OCI-LY3 (cell line): Measurements from ENCODE around the gene CUZD1.

Source experiments
- H2AFZ ChIP-seq: fragments of 200-600, 300-600 bp; shearing (Covaris generic); 2 replicates; pipeline ENCODE4 v1.6.0; 2014; ENCODE audit warnings: antibody characterized with exemption, low read depth, low read length
- H3K27ac ChIP-seq: fragments of 200-600, 300-600 bp; sonication (generic); 2 replicates; pipeline ENCODE4 v1.5.1; 2014; ENCODE audit warnings: mild to moderate bottlenecking, low read length, moderate library complexity, mixed read lengths
- H3K27me3 ChIP-seq: fragments of 200-600, 300-600 bp; sonication (generic); 2 replicates; pipeline ENCODE4 v1.6.1; 2014; ENCODE audit warnings: low read depth, low read length, mixed read lengths
- H3K36me3 ChIP-seq: fragments of 200-600, 300-600 bp; sonication (generic); replicated peaks from 2 replicates; pipeline ENCODE3; 2014; ENCODE audit warnings: low read depth, low read length, mixed read lengths
- H3K4me1 ChIP-seq: fragments of 300-600, 200-600 bp; sonication (generic); 2 replicates; pipeline ENCODE4 v1.6.1; 2014; ENCODE audit warnings: low read length, mixed read lengths
- H3K4me2 ChIP-seq: fragments of 200-600, 300-600 bp; sonication (generic); 2 replicates; pipeline ENCODE4 v1.6.1; 2014; ENCODE audit warnings: low read length, mixed read lengths
- H3K4me3 ChIP-seq: fragments of 300-600, 200-600 bp; sonication (generic); 2 replicates; pipeline ENCODE4 v1.5.1; 2014; ENCODE audit warnings: antibody characterized with exemption, mild to moderate bottlenecking, low read length, moderate library complexity
- H3K79me2 ChIP-seq: fragments of 300-600, 200-600 bp; shearing (Covaris generic); 2 replicates; pipeline ENCODE4 v1.6.1; 2014; ENCODE audit warnings: mild to moderate bottlenecking, low read length, mixed read lengths
- H3K9ac ChIP-seq: fragments of 300-600, 200-600 bp; shearing (Covaris generic); 2 replicates; pipeline ENCODE4 v1.6.0; 2014; ENCODE audit warnings: mild to moderate bottlenecking, low read length, moderate library complexity
- H3K9me3 ChIP-seq: fragments of 200-600, 300-600 bp; shearing (Covaris generic); 2 replicates; pipeline ENCODE4 v1.6.1; 2014; ENCODE audit warnings: low read length, mixed read lengths; ENCODE audit not compliant: insufficient read depth
- H4K20me1 ChIP-seq: fragments of 200-600, 300-600 bp; sonication (generic); 2 replicates; pipeline ENCODE4 v1.6.1; 2016; ENCODE audit warnings: low read length, mixed read lengths; ENCODE audit not compliant: insufficient read depth
- CTCF ChIP-seq: fragments of 200-600, 300-600 bp; sonication (generic); IDR thresholded peaks from 2 replicates; pipeline ENCODE4 v1.5.1; 2014; ENCODE audit warnings: antibody characterized with exemption, low read length, low read depth
- EZH2phosphoT487 ChIP-seq: fragments of 200-600 bp; shearing (Covaris generic); IDR thresholded peaks from 2 replicates; pipeline ENCODE4 v1.6.1; 2018; ENCODE audit warnings: antibody characterized with exemption, mixed run types, low read depth

Gene CUZD1

GRCh38 chr10:122845783-122846332 is at the start of gene CUZD1:
Gene CUZD1 (minus strand): TSS chr10:122845857. CDS start chr10:122845843, 14 bp downstream.
- no peaks in the 10 kb centered on the region for H3K4me1 ChIP-seq
- H3K4me3 ChIP-seq: no peak within 1 kb of the TSS
- H3K9ac ChIP-seq: no peak within 1 kb of the TSS
- no peaks in the 10 kb centered on the region for H3K9me3 ChIP-seq
- no peak within 1 kb of the TSS for H3K27ac ChIP-seq
- no peaks in the 10 kb centered on the region for H3K27me3 ChIP-seq
- no peak for TF ChIP-seq CTCF
- H4K20me1 ChIP-seq: no peaks in the 10 kb centered on the region
- peaks cover 14% of the 10 kb centered on the region for H3K36me3 ChIP-seq
- no peak within 1 kb of the TSS for H2AFZ ChIP-seq
- no peak within 1 kb of the TSS for H3K4me2 ChIP-seq
- H3K79me2 ChIP-seq: no peaks in the 10 kb centered on the region; the same call in 1 of the 2 replicates

- H3K27me3 ChIP-seq: no peaks in the 10 kb centered on the region
- no peaks in the 10 kb centered on the region for H4K20me1 ChIP-seq
- H3K4me3 ChIP-seq: no peak overlapping the region
- no peak overlapping the region for H3K27ac ChIP-seq
- H3K9me3 ChIP-seq: no peaks in the 10 kb centered on the region
- no peak overlapping the region for H3K4me2 ChIP-seq
- H3K4me1 ChIP-seq: no peaks in the 10 kb centered on the region
- H2AFZ ChIP-seq: no peak overlapping the region
- H3K9ac ChIP-seq: no peak overlapping the region
- TF ChIP-seq EZH2phosphoT487 (no peak), CTCF (no peak)
- H3K79me2 ChIP-seq: no peaks in the 10 kb centered on the region
- H3K36me3 ChIP-seq: no peaks in the 10 kb centered on the region
Observed at GRCh38 chr10:122894261-122894944, 48.7 kb upstream of the CUZD1 start.

GRCh38 chr10:122884166-122884565 is 38.5 kb upstream of the CUZD1 start:
- H3K79me2 ChIP-seq: peaks cover 8% of the 10 kb centered on the region
- no peaks in the 10 kb centered on the region for H3K9me3 ChIP-seq
- no peak overlapping the region for H2AFZ ChIP-seq
- no peak overlapping the region for H3K4me2 ChIP-seq
- H3K9ac ChIP-seq: no peak overlapping the region
- H3K4me1 ChIP-seq: peaks cover 6% of the 10 kb centered on the region
- no peak overlapping the region for H3K4me3 ChIP-seq
- H3K27ac ChIP-seq: no peak overlapping the region
- peaks cover 2% of the 10 kb centered on the region for H3K36me3 ChIP-seq
- TF ChIP-seq EZH2phosphoT487: no peak
- no peak for TF ChIP-seq CTCF
- H3K27me3 ChIP-seq: no peaks in the 10 kb centered on the region
- H4K20me1 ChIP-seq: no peaks in the 10 kb centered on the region

GRCh38 chr10:122882766-122883165 is 37.1 kb upstream of the CUZD1 start:
- H3K27ac ChIP-seq: no peak overlapping the region
- H4K20me1 ChIP-seq: 0 out of 2 replicates have a peak, but pooled peaks cover 2% of the 10 kb centered on the region
- H3K9me3 ChIP-seq: no peaks in the 10 kb centered on the region
- TF ChIP-seq EZH2phosphoT487 (no peak), CTCF (no peak)
- H3K36me3 ChIP-seq: peaks cover 6% of the 10 kb centered on the region
- H3K27me3 ChIP-seq: no peaks in the 10 kb centered on the region
- no peak overlapping the region for H2AFZ ChIP-seq
- H3K79me2 ChIP-seq: peaks cover 22% of the 10 kb centered on the region
- peaks cover 11% of the 10 kb centered on the region for H3K4me1 ChIP-seq
- no peak overlapping the region for H3K4me3 ChIP-seq
- H3K9ac ChIP-seq: no peak overlapping the region
- no peak overlapping the region for H3K4me2 ChIP-seq
